Germinal center (tissue), 1 donor: ENCODE measurements around the gene TNFRSF21.
"Not testable (repeated sequence)": the region's sequence is repeated elsewhere in the genome, so short reads cannot be mapped to it uniquely, and the experiment has no call there.

ENCODE experiments used
- DNase-seq: peaks from one replicate; pipeline ENCODE4 v3.0.0; 2012; ENCODE audit warnings: mixed read lengths, low spot score

The TNFRSF21 gene

DNA sequence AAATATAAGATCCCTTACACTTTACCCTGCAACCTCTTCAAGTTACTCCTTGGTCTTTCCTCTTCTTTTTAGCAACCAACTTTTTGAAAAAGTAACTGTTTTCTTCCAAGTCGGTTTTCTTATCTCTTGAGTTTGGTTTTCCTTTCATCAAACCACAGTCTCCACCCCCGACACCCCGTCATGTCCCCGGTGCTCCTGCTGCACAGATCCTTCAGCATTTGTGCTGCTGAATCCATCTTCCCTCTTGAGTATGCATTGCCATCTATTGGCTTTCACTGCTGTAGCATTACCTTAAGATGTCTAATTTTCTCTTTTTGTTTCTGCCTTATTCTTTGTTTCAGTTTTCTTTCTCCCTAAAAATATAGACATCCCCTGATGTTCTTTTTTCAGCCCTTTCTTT is 11.9 kb upstream of the TNFRSF21 start:
- no peak for DNase-seq

DNA sequence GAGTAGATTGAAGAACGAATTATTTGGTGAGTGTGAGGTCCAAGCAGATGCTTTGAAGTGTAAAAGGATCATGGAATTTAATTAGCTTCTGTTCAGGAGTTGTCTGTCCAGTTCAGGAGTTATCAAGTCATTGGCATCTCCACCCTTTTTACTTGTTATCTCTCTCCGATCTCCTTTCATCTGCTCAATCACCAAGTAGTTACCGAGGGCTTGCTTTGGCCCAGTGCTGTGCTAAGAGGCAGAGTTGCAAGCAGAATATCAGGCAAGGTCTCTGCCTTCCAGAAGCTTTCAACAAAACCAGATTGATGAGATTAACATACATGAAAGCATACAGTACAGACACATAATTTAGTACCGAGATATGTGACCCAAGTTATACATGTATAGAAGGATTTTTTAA is 10.2 kb upstream of the TNFRSF21 start:
- DNase-seq: no peak

DNA sequence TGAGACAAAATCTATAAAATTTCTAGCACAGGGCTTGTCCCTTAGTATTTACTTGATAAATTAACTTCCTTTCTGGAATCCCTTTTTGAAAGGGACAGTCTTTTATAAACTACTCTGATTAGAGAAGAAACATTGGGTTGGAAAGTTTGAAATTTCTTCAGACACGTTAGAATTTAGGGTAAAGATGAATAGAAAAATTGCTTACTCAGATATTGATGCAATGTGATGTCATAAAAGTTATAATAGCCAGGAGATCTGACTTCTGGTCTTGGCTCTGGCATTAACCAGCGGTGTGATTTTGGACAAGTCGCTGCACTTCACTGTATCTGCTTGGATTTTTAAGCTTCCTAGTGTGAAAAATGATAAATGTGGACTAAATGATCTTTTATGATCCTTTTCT is 9.7 kb upstream of the TNFRSF21 start:
- DNase-seq: no peak

DNA sequence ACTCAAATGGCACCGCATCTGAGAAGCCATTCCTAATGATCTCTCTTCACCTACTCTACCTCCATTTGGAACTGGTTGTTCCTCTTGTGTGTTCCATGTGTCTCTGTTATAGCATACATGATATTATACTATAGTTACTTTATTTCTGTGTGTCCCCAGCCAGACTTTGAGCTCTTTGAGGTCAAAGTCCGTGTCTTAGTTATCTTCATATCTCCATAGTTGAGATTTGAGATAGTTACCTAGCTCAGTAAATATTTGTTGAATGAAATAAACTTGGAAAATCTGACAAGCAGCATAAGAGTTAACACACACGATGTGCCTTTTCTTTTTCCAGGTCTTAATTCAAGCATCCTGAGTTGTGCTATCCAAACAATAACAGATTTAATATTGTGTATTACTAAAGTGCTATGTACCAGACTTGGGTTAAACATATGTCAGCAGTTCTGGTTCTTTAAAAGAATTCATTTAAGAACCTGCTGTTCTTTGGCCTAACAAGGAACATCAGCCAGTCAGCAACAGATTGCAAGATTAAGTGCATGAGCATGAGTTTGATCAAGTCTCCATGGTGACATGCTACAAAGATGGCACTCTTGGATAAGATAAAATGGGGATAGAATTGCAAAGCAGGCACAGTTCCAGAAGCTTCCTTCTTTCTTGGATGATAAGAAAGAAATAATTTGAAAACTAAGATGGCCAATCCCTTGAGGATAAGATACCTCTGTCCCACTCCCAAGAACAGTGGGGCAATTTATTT is 8.7 kb upstream of the TNFRSF21 start:
- DNase-seq: no peak

- DNase-seq: not testable (repeated sequence)
Measured at GRCh38 chr6:47315181-47315580, 5.5 kb upstream of the TNFRSF21 start.

- no peak for DNase-seq
Measured at GRCh38 chr6:47310131-47310480, 401 bp upstream of the TNFRSF21 start.

DNA sequence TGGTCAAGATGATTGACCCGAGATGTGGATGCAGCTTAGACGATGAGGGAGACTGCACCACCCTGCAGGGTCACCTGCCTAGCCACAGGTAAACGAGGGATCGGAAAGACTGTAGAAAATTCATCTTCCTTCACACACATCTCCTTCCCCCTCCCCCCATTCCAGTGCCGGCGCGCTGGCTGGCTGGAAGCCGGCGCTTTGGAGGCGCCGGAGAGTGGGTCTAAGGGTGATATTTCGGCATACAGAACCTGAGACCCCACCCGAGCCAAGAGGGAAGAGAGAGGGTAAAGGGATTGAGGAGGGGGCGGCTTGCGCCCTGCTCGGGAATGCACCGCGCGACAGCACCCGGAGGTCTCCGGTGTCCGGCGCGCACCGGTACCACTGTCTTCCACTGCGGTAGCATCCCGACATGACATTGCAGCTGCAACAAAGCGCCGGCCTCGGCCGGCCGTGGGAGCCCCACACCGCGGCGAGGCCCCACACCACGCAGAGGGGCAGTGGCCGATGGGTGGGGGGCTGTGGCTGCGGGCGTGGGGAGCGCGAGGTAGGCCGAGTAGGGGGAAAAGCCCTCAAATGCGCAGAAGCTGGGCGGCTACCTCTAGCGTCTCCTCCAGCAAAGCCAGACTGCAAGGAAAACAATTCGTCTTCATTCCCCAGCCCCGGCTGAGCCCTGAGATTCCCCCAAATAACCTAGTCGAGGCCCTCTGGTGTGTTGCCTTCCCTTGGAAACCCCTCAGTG is 984 bp downstream of the TNFRSF21 start:
- DNase-seq: peak; percentile 8

DNA sequence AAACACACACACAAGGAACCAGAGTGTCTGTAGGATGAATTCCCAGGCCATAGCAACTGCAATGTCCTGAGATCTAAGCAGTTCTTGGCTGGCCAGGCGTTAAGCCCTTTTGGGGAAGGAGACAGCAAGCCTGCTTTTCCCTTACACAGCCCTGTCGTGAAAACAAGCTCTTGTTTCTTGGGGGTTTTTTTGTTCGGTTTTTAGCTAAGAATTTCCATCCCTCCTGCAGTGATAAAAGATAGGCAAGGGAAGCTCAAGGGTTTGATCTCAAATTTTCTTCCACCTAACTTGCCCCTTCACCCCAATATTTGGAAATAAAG is 1.5 kb downstream of the TNFRSF21 start:
- no peak for DNase-seq

DNA sequence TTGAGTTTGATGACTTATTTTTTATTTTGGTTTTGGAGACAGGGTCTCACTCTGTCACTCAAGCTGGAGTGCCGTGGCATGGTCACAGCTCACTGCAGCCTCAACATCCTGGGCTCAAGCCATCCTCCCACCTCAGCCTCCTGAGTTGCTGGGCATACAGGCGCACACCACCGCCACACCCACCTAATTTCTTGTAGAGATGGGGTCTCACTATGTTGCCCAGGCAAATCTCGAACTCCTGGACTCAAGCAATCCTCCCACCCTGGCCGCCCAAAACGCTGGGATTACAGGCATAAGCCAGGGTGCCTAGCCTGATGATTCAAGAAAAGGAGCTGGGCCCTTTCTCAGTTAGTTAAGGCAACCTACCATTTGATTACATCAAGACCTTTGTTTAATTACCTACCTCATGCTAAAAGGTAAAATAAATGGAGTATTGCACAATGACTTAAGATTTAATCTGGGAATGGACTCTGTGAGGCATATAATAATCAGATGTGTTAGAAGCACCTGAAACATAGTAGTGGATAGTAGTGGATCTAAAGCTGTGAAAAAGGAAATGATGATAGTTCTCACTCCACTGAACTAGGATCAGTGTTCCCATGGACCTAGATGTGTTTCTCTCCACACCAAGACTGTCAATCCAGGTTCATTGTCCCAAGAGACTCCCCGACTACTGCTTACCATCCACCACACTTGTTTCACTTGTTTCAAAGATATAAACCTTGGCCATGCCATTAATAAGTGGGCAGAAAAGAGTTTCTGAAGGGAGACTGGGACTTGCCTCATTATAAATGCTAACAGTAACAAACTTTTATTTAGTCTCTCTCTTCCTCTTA is 2.1 kb downstream of the TNFRSF21 start:
- no peak for DNase-seq

DNA sequence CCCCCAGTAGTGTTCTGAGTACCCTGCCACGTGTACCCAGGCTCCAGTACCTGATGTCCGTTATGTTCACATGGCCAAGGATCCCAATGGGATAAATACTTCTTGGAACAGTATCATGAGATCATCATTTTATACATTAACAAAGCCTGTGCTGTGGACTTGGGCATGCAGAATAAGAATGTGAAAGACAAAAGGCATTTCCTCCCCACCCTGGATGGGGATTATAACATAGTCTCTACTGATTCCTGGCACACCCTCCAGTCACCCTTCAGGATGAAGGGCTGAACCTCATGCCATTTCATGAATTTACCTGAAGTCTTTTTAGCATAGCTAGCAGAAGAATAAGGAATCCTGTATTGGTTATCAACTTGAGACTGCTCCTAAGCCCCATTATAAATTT is 2.8 kb downstream of the TNFRSF21 start:
- no peak for DNase-seq

DNA sequence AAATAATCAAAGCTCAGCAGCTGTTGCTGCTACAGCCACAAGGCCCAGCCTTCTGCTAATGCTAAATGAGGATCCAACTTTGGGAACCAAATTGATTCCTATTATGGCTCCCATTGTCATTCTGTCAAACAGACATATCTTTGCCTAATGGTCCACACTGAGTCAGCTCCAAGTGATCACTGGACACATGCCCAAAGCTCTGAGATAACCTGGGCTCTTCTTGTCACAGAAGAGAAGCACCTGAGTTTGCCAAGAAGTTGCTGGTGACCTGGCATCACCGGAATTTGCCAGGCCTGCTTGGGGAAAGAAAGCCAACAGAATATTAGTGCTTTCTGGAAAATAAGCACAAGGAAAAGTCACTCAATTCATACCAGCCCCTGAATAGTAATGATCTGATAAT is 5.8 kb downstream of the TNFRSF21 start:
- DNase-seq: no peak

DNA sequence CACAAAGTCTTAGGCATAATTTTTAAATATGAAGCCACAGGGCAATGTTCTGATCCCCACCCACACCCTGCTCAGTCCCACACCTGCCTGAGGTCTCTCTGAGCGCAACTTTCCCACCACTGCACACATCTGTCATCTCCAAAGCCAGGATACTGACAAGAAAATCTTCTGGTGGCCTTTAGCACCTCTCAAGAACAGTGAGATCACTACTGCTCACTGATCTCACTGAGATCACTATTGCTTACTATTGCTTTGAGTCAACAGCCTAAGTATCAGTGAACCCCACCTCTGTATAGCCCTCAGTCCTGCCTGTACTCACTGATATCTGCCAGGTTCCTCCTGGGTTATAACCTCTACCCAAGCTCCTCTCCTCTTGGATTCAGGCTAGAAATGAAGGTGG is 6.4 kb downstream of the TNFRSF21 start:
- DNase-seq: no peak

GRCh38 chr6:47302043-47302442 is 7.7 kb downstream of the TNFRSF21 start:
- no peak for DNase-seq

DNA sequence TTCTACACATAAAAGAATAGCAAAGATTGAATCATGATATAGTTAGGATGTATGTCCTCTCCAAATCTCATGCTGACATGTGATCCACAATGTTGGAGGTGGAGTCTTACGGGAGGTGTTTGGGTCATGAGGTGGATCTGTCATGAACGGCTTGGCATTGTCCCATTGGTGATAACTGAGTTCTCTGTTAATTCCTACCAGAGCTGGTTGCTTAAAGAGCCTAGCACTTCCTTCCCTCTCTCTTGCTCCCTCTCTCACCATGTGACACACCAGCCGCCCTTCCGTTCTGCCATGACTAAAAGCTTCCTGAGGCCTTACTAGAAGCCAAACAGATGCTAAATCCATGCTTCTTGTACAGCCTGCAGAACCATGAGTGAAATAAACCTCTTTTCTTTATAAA is 8.3 kb downstream of the TNFRSF21 start:
- DNase-seq: no peak

- DNase-seq: no peak
Measured at GRCh38 chr6:47300417-47300816, 9.3 kb downstream of the TNFRSF21 start.

GRCh38 chr6:47299965-47300364 is 9.7 kb downstream of the TNFRSF21 start:
- DNase-seq: no peak

DNA sequence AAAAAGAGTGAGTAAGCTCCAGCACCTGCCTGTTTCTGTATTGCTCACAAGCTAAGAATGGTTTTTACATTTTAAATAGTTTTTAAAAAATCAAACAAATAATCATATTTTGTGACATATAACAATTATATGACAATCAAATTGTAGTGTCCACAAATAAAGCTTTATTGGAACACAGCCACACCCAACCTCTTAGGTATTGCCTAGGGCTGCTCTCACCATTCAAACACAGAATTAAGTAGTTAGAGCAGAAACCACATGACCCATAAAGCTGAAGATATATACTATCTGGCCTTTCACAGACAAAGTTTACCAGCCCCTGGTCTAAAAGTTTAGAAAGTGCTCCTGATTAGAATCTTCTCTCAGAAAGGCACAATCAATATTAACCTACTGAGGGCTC is 11.2 kb downstream of the TNFRSF21 start:
- no peak for DNase-seq

DNA sequence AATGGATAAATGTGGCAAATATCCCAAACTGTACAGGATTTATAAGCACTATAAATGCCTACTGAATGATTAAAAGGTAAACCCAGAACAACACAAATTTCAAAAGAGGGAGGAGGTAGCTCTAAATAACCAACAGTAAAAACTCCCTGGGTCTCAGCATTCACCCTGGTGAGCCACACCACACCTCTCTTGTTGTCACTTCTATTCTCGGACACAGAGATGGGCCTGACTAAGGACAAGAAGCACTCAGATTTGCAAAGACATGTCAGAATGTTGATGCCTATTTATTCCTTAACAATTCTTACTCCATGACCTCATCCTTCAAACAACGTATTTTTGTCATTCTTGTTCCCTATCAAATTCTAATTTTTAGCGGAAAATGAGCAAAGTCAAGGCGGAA is 14.7 kb downstream of the TNFRSF21 start:
- no peak for DNase-seq

DNA sequence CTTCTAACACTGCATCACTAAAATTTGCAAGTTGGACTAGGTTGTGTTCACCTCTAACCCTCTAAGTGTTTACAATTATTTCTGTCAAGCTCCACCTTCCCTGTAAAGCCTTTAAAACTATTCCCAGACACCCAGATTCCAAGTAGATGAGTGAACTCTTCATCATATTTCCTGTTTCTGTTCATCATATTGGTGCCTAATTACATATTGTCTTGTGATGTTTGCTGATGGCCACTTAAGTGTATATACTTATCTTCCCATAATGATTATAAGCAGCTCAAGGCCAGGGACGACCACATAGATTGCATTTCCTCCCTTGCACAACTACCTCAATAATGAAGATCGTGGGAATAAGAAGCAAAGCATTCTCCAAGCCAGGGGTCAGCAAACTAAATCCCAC is 16.8 kb downstream of the TNFRSF21 start:
- no peak for DNase-seq

GRCh38 chr6:47292027-47292426 is 17.7 kb downstream of the TNFRSF21 start:
- DNase-seq: no peak

DNA sequence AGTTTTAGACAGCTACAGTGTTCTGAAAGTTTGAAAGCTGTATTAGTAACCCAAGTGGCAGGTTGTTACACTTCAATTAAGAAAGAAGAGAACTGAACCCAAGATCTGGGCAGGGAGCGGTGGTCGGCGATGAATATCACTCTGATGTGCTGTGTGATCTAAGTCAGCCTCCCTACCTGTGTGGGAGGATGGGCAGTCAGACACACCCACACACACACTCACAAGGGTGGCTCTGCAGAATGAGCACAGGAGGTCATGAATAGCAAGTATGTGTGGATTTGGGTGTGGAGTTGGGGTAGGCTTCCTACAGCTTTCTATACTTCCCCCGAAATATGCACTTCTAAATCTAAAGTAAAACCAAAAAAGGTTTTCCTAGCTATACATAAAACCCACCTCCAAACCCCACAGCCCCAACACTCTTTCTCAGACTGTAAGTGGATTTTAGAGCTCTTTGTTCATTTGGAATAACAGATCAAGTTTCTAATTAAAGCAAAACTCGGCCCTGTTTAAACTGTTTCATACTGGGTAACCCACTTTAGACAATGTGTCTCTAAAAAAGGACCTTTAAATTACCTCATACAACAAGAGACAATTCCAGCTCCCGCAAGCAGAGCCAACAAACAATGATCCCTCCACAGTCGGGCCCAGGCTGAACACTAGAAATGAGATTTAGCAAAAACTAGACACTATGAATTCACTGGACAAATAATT is 19.4 kb downstream of the TNFRSF21 start:
- no peak for DNase-seq

- no peak for DNase-seq
Measured at GRCh38 chr6:47288267-47289090, 21.2 kb downstream of the TNFRSF21 start.
